H1 (cell line): ENCODE data around the gene MTMR4. TPM values are rescaled to one million over a fixed set of nuclear protein-coding genes. Genes with fewer than 3 reads are reported as not detected.

Experiments
- CTCF ChIA-PET: fragments of 300-600 bp; sonication (Branson Sonifier 250); formaldehyde crosslinking; loops from one replicate; lab custom pipeline; 2021; ENCODE audit not compliant: partially characterized antibody; lab: Charles Lee
- POLR2A ChIA-PET: fragments of 300-600 bp; sonication (Branson Sonifier 250); formaldehyde crosslinking; loops from one replicate; lab custom pipeline; 2021; ENCODE audit warnings: inconsistent platforms; ENCODE audit not compliant: partially characterized antibody; lab: Charles Lee
- DNase-seq, 2 experiments: peaks; one replicate each; pipeline versions ENCODE4 v3.0.0 to v3.0.0-alpha.2; 2010 to 2022; ENCODE audit warnings: low spot score in 2 of 2, low read depth in 1 of 2, mixed read lengths in 1 of 2
- FAIRE-seq: peaks from 2 replicates; lab custom pipeline; 2011; peaks lifted over from hg19 to GRCh38; lab: Jason Lieb, UNC
- H2AFZ ChIP-seq: 2 replicates; pipeline ENCODE4 v1.8.1; 2012; ENCODE audit warnings: low read length, inconsistent platforms
- H2AK5ac ChIP-seq: 2 replicates; pipeline ENCODE4 v1.6.1; 2013; ENCODE audit warnings: low read depth, low read length
- H2BK120ac ChIP-seq: replicated peaks from 2 replicates; pipeline ENCODE3; 2013; ENCODE audit warnings: low read depth, low read length, inconsistent platforms
- H2BK12ac ChIP-seq: 2 replicates; pipeline ENCODE4 v1.6.1; 2013; ENCODE audit warnings: low read depth, low read length
- H2BK15ac ChIP-seq: 2 replicates; pipeline ENCODE4 v1.6.1; 2013; ENCODE audit warnings: low read length
- H2BK20ac ChIP-seq: 2 replicates; pipeline ENCODE4 v1.6.1; 2013; ENCODE audit warnings: low read length
- H2BK5ac ChIP-seq: 2 replicates; pipeline ENCODE4 v1.6.1; 2013; ENCODE audit warnings: low read depth, low read length
- H3K14ac ChIP-seq: 2 replicates; pipeline ENCODE4 v1.6.1; 2013; ENCODE audit warnings: inconsistent platforms; ENCODE audit not compliant: insufficient read length
- H3K18ac ChIP-seq: 2 replicates; pipeline ENCODE4 v1.6.1; 2013; ENCODE audit warnings: low read length; ENCODE audit errors: extremely low read depth
- H3K23ac ChIP-seq: 2 replicates; pipeline ENCODE4 v1.6.1; 2013; ENCODE audit warnings: inconsistent platforms; ENCODE audit not compliant: insufficient read length
- H3K23me2 ChIP-seq: 2 replicates; pipeline ENCODE4 v1.6.1; 2013; ENCODE audit warnings: low read depth, low read length
- H3K27ac ChIP-seq: 2 replicates; pipeline ENCODE4 v1.6.1; 2011; ENCODE audit warnings: low read depth, low read length, inconsistent platforms
- H3K27me3 ChIP-seq, 4 experiments: replicated peaks in 1 of 4; 1 replicate in 1 of 4; 2 replicates in 3 of 4; pipeline versions ENCODE4 v1.6.1 to v1.8.1; 2011 to 2013; ENCODE audit warnings: low read length in 3 of 4, mild to moderate bottlenecking in 3 of 4, inconsistent platforms in 2 of 4, mixed read lengths in 2 of 4, moderate library complexity in 1 of 4; ENCODE audit not compliant: control insufficient read depth in 3 of 4, insufficient read depth in 3 of 4; ENCODE audit errors: extremely low read depth in 1 of 4
- H3K36me3 ChIP-seq, 4 experiments: 2 replicates each; pipeline versions ENCODE4 v1.6.1 to v1.8.1; 2011 to 2013; ENCODE audit warnings: mild to moderate bottlenecking in 4 of 4, low read length in 3 of 4, moderate library complexity in 2 of 4, control low read depth in 1 of 4, inconsistent platforms in 1 of 4; ENCODE audit not compliant: insufficient read depth in 4 of 4, control insufficient read depth in 2 of 4
- H3K4ac ChIP-seq: replicated peaks from 2 replicates; pipeline ENCODE3; 2013; ENCODE audit warnings: low read length, low read depth, mixed read lengths, inconsistent platforms; ENCODE audit not compliant: insufficient read length
- H3K4me1 ChIP-seq, 4 experiments: replicated peaks in 1 of 4; 1 replicate in 1 of 4; 2 replicates in 3 of 4; pipeline versions ENCODE4 v1.6.1 to v1.8.1; 2011 to 2013; ENCODE audit warnings: low read length in 3 of 4, inconsistent platforms in 2 of 4, mixed read lengths in 1 of 4; ENCODE audit not compliant: insufficient read depth in 4 of 4, control insufficient read depth in 3 of 4
- H3K4me2 ChIP-seq, 2 experiments: 2 replicates each; pipeline versions ENCODE4 v1.6.1 to v1.8.1; 2011 to 2013; ENCODE audit warnings: low read depth in 2 of 2, low read length in 2 of 2, control low read depth in 1 of 2, inconsistent platforms in 1 of 2, mild to moderate bottlenecking in 1 of 2; ENCODE audit not compliant: insufficient read depth in 1 of 2
- H3K4me3 ChIP-seq, 4 experiments: fragments of 200-600, 300-600 bp in 1 of 4; sonication (generic), shearing (Covaris generic), sonication (Bioruptor Twin) in 1 of 4; 2 replicates each; pipeline versions ENCODE4 v1.5.1 to v1.8.1; 2011 to 2016; ENCODE audit warnings: low read length in 4 of 4, low read depth in 3 of 4, control low read depth in 2 of 4, inconsistent platforms in 2 of 4, mild to moderate bottlenecking in 2 of 4, mixed read lengths in 1 of 4, moderate library complexity in 1 of 4; ENCODE audit not compliant: insufficient read depth in 2 of 4; ENCODE audit errors: extremely low read depth in 1 of 4
- H3K56ac ChIP-seq: replicated peaks from 2 replicates; pipeline ENCODE3; 2013; ENCODE audit warnings: low read depth, mild to moderate bottlenecking, mixed read lengths, low read length, inconsistent platforms; ENCODE audit not compliant: insufficient read length
- H3K79me1 ChIP-seq: 2 replicates; pipeline ENCODE4 v1.6.1; 2013; ENCODE audit warnings: low read depth, low read length, control low read depth
- H3K79me2 ChIP-seq, 2 experiments: 2 replicates each; pipeline versions ENCODE4 v1.6.1 to v1.8.1; 2012 to 2013; ENCODE audit warnings: low read length in 2 of 2, mild to moderate bottlenecking in 2 of 2, inconsistent platforms in 1 of 2; ENCODE audit not compliant: insufficient read depth in 2 of 2, control insufficient read depth in 1 of 2
- H3K9ac ChIP-seq, 4 experiments: replicated peaks in 1 of 4; 1 replicate in 1 of 4; 2 replicates in 3 of 4; pipeline versions ENCODE4 v1.6.1 to v1.8.1; 2011 to 2013; ENCODE audit warnings: low read depth in 3 of 4, low read length in 3 of 4, control low read depth in 2 of 4, mild to moderate bottlenecking in 2 of 4, moderate library complexity in 2 of 4, inconsistent platforms in 1 of 4; ENCODE audit errors: extremely low read depth in 1 of 4
- H3K9me3 ChIP-seq, 2 experiments: 2 replicates each; pipeline versions ENCODE4 v1.6.1 to v1.8.1; 2012 to 2013; ENCODE audit warnings: mild to moderate bottlenecking in 2 of 2, moderate library complexity in 2 of 2, control low read depth in 1 of 2, inconsistent platforms in 1 of 2, low read depth in 1 of 2, low read length in 1 of 2, mixed read lengths in 1 of 2; ENCODE audit not compliant: insufficient read depth in 2 of 2
- H4K20me1 ChIP-seq, 2 experiments: replicated peaks in 1 of 2; 2 replicates each; pipeline versions ENCODE3 to v1.8.1; 2011 to 2013; ENCODE audit warnings: inconsistent platforms in 2 of 2, low read length in 2 of 2, mild to moderate bottlenecking in 1 of 2; ENCODE audit not compliant: insufficient read depth in 2 of 2, control insufficient read depth in 1 of 2
- H4K5ac ChIP-seq: 2 replicates; pipeline ENCODE4 v1.6.1; 2013; ENCODE audit warnings: low read length, low read depth, mixed read lengths, inconsistent platforms; ENCODE audit not compliant: insufficient read length
- H4K8ac ChIP-seq: 2 replicates; pipeline ENCODE4 v1.8.0; 2013; ENCODE audit warnings: mild to moderate bottlenecking, moderate library complexity, low read length, inconsistent platforms; ENCODE audit not compliant: insufficient read depth; ENCODE audit errors: extremely low read depth
- H4K91ac ChIP-seq: replicated peaks from 2 replicates; pipeline ENCODE3; 2013; ENCODE audit warnings: low read length, mixed read lengths, inconsistent platforms; ENCODE audit not compliant: insufficient read length
- CHD2 ChIP-seq: IDR thresholded peaks from 2 replicates; pipeline ENCODE4 v1.6.1; 2012; ENCODE audit warnings: low read length, improper control_type of control experiment
- RFX5 ChIP-seq: IDR thresholded peaks from 2 replicates; pipeline ENCODE4 v1.6.1; 2011; ENCODE audit warnings: low read depth, low read length, improper control_type of control experiment, borderline replicate concordance
- TCF12 ChIP-seq: IDR thresholded peaks from 2 replicates; pipeline ENCODE4 v1.6.1; 2011; ENCODE audit warnings: low read depth, mild to moderate bottlenecking, low read length
- WGBS, 2 experiments: shearing (Covaris generic) in 1 of 2; methylation state at CpG; one replicate each; pipeline versions ENCODE4 v1.1.6 to v1.1.7; 2013 to 2015; ENCODE audit warnings: low lambda C conversion rate in 2 of 2, mixed read lengths in 2 of 2, inconsistent platforms in 1 of 2, low coverage in 1 of 2, missing lambda C conversion rate in 1 of 2; ENCODE audit not compliant: insufficient replicate concordance in 2 of 2, insufficient coverage in 1 of 2, insufficient read length in 1 of 2; ENCODE audit errors: extremely low coverage in 1 of 2, missing lambda C conversion rate in 1 of 2; 5-methylcytosine and 5-hydroxymethylcytosine counted together
- polyA plus RNA-seq, 7 experiments: library from polyadenylated mRNA; depleted of rRNA in 3 of 7; stranded (reverse) in 5 of 7; unstranded in 2 of 7; fragments of >200 nt in 5 of 7; fragments of 200-250 nt in 2 of 7; gene quantifications; 1 replicate in 5 of 7; 2 replicates in 1 of 7; 4 replicates in 1 of 7; pipeline versions ENCODE4 v1.2.1 to v1.2.3, GENCODE V29; 2011 to 2013; ENCODE audit warnings: missing spikeins in 2 of 7, mixed read lengths in 2 of 7
- total RNA-seq: library from RNA; stranded (reverse); fragmentation: NEBNext Ultra II Directional; extraction: Animal tissue kit (Norgen Biotek cat#: 25700); gene quantifications from 2 replicates; pipeline ENCODE4 v1.2.1, GENCODE V29; 2021

MTMR4 gene
- total and polyA plus RNA-seq, 2 of the 8 experiments (the other 6 are each of a cell fraction or from before 2014, with no cell fraction given): 15.9 to 39.2 TPM

- H3K14ac ChIP-seq: no peak overlapping the region
- no peak for FAIRE-seq
- H2BK5ac ChIP-seq: no peak overlapping the region
- H3K23me2 ChIP-seq: peaks cover 12% of the 10 kb centered on the region
- peaks cover 0 to 6% (median 4%) of the 10 kb centered on the region in 4 experiments; a peak in 5 of 7 replicates for H3K27me3 ChIP-seq
- no peak overlapping the region for H3K4me2 ChIP-seq
- ChIA-PET CTCF (interaction anchor here (0.6 to 16.5 kb wide), 12 partner anchors 9 to 151 kb away, joined by 3 to 163 read pairs (median 4); a partner anchor contains a TSS), POLR2A (interaction anchor here (0.6 to 6.0 kb wide), 6 partner anchors 14 to 132 kb away, joined by 3 to 32 read pairs (median 12); no protein-coding TSS in a partner anchor)
- H3K4ac ChIP-seq: no peak overlapping the region
- H3K79me1 ChIP-seq: no peaks in the 10 kb centered on the region
- no peak overlapping the region for H3K9ac ChIP-seq
- no peaks in the 10 kb centered on the region for H4K20me1 ChIP-seq
- no peak overlapping the region for H4K91ac ChIP-seq
- no peak overlapping the region for H4K8ac ChIP-seq
- no peak overlapping the region for H4K5ac ChIP-seq
- no peak overlapping the region for H3K56ac ChIP-seq
- no peak overlapping the region for H3K18ac ChIP-seq
- no peak for DNase-seq
- no peak overlapping the region for H3K4me3 ChIP-seq
- no peak overlapping the region for H2BK120ac ChIP-seq
- no peak overlapping the region for H2BK12ac ChIP-seq
- no peak overlapping the region for H2AFZ ChIP-seq
- H2BK20ac ChIP-seq: no peak overlapping the region
- no peak overlapping the region for H2AK5ac ChIP-seq
- H3K36me3 ChIP-seq: no peaks in the 10 kb centered on the region
- H3K4me1 ChIP-seq: peaks cover 7 to 15% (median 8%) of the 10 kb centered on the region in 4 experiments
- 84% methylated on average over 5 of the region's 5 CpGs; no CpG with 5 or more reads in 1 of the 2 experiments for WGBS, 2 experiments
- H3K9me3 ChIP-seq: no peaks in the 10 kb centered on the region
- no peak overlapping the region for H2BK15ac ChIP-seq
- H3K23ac ChIP-seq: no peak overlapping the region
- H3K27ac ChIP-seq: no peak overlapping the region
- no peaks in the 10 kb centered on the region for H3K79me2 ChIP-seq
- no peak for TF ChIP-seq RFX5
- no peak for TF ChIP-seq CHD2
- no peak for TF ChIP-seq TCF12
Measured at GRCh38 chr17:58533616-58534188, 19.3 kb upstream of the MTMR4 start.
